GM12878 (cell line): Measurements from ENCODE around the gene ISG20L2. TPM values are rescaled to one million over a fixed set of nuclear protein-coding genes. Genes with fewer than 3 reads are reported as not detected.

ENCODE experiments used
- BMI1 ChIP-seq: fragments of 450-650 bp; IDR thresholded peaks from 2 replicates; pipeline ENCODE4 v1.6.1; 2016; ENCODE audit warnings: mild to moderate bottlenecking, moderate library complexity, borderline replicate concordance
- DPF2 ChIP-seq: fragments of 450-650 bp; IDR thresholded peaks from 2 replicates; pipeline ENCODE4 v1.6.1; 2017; ENCODE audit warnings: mild to moderate bottlenecking
- E2F8 ChIP-seq: fragments of 450-650 bp; IDR thresholded peaks from 2 replicates; pipeline ENCODE4 v1.6.1; 2018; ENCODE audit warnings: mild to moderate bottlenecking, low read depth, moderate library complexity; ENCODE audit not compliant: partially characterized antibody
- MEF2B ChIP-seq: fragments of 450-650 bp; IDR thresholded peaks from 2 replicates; pipeline ENCODE4 v1.6.1; 2018; ENCODE audit warnings: mild to moderate bottlenecking, moderate library complexity; ENCODE audit not compliant: partially characterized antibody, poor library complexity, severe bottlenecking
- NBN ChIP-seq: fragments of 450-650 bp; IDR thresholded peaks from 2 replicates; pipeline ENCODE4 v1.6.1; 2016
- NFYB ChIP-seq: IDR thresholded peaks from 2 replicates; pipeline ENCODE4 v1.6.1; 2011; ENCODE audit warnings: low read depth, mild to moderate bottlenecking, low read length, improper control_type of control experiment, moderate library complexity; ENCODE audit not compliant: insufficient read depth
- SREBF2 ChIP-seq: IDR thresholded peaks from 2 replicates; pipeline ENCODE4 v1.6.1; 2012; ENCODE audit warnings: mild to moderate bottlenecking, low read length
- YY1 ChIP-seq: IDR thresholded peaks from 2 replicates; pipeline ENCODE4 v1.6.1; 2011; ENCODE audit warnings: low read depth, mild to moderate bottlenecking, low read length
- ZNF24 ChIP-seq: fragments of 450-650 bp; IDR thresholded peaks from 2 replicates; pipeline ENCODE4 v1.6.1; 2017; ENCODE audit warnings: antibody characterized with exemption, mild to moderate bottlenecking
- polyA plus RNA-seq, 11 experiments: library from polyadenylated mRNA; depleted of rRNA in 4 of 11; unstranded in 6 of 11; stranded (reverse) in 5 of 11; fragments of >200 nt; fragmentation: Nextera tagmentation in 4 of 11; fragmentation: Illumina TruSeq in 1 of 11; extraction: Ambion mirVana in 4 of 11; extraction: Trizol in 1 of 11; gene quantifications; 1 replicate in 1 of 11; 2 replicates in 10 of 11; pipeline versions ENCODE4 v1.2.1 to v1.2.3, GENCODE V29; 2011 to 2016; ENCODE audit warnings: inconsistent platforms in 2 of 11, missing spikeins in 2 of 11, low read depth in 1 of 11
- total RNA-seq, 4 experiments: library from RNA; depleted of rRNA in 3 of 4; stranded (reverse); fragments of >200 nt in 3 of 4; fragmentation: Illumina TruSeq in 1 of 4; extraction: Trizol in 1 of 4; gene quantifications; 2 replicates each; pipeline versions ENCODE4 v1.2.1 to v1.2.3, GENCODE V29; 2013 to 2021
- TF ChIP-seq, protein P1 (sequence below): fragments of 450-650 bp; IDR thresholded peaks from 2 replicates; pipeline ENCODE4 v1.6.1; 2017; ENCODE audit warnings: mild to moderate bottlenecking

ISG20L2 gene
- total and polyA plus RNA-seq, 10 of the 15 experiments (the other 5 are each of a cell fraction or from before 2014, with no cell fraction given), result 16.4 to 111 (median 48.0) TPM

GRCh38 chr1:156742017-156742416 is 13.5 kb upstream of the ISG20L2 start (continued):
- TF ChIP-seq NBN (no peak), BMI1 (no peak), NFYB (no peak), SREBF2 (no peak), YY1 (no peak), E2F8 (no peak), ZNF24 (no peak), DPF2 (no peak), MEF2B (no peak)
- TF ChIP-seq, protein P1, sequence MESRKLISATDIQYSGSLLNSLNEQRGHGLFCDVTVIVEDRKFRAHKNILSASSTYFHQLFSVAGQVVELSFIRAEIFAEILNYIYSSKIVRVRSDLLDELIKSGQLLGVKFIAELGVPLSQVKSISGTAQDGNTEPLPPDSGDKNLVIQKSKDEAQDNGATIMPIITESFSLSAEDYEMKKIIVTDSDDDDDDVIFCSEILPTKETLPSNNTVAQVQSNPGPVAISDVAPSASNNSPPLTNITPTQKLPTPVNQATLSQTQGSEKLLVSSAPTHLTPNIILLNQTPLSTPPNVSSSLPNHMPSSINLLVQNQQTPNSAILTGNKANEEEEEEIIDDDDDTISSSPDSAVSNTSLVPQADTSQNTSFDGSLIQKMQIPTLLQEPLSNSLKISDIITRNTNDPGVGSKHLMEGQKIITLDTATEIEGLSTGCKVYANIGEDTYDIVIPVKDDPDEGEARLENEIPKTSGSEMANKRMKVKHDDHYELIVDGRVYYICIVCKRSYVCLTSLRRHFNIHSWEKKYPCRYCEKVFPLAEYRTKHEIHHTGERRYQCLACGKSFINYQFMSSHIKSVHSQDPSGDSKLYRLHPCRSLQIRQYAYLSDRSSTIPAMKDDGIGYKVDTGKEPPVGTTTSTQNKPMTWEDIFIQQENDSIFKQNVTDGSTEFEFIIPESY, result no peak
